ENCODE measurements around the gene ACAD8. TPM values are rescaled to one million over a fixed set of nuclear protein-coding genes. Genes with fewer than 3 reads are reported as not detected.

The ACAD8 gene
- total and polyA plus RNA-seq, 12 donors: 21.6 to 52.2 (median 38.7) TPM

- H3K36me3 ChIP-seq: peaks cover 0 to 48% (median 5%) of the 10 kb centered on the region in 9 donors
- intact Hi-C loops (cut with DNase I): no loop called here
- peaks cover 0 to 70% (median 42%) of the 10 kb centered on the region in 9 donors for H3K4me1 ChIP-seq
- no peak overlapping the region for H3K27ac ChIP-seq
- no peak for DNase-seq
- TF ChIP-seq, protein P1, sequence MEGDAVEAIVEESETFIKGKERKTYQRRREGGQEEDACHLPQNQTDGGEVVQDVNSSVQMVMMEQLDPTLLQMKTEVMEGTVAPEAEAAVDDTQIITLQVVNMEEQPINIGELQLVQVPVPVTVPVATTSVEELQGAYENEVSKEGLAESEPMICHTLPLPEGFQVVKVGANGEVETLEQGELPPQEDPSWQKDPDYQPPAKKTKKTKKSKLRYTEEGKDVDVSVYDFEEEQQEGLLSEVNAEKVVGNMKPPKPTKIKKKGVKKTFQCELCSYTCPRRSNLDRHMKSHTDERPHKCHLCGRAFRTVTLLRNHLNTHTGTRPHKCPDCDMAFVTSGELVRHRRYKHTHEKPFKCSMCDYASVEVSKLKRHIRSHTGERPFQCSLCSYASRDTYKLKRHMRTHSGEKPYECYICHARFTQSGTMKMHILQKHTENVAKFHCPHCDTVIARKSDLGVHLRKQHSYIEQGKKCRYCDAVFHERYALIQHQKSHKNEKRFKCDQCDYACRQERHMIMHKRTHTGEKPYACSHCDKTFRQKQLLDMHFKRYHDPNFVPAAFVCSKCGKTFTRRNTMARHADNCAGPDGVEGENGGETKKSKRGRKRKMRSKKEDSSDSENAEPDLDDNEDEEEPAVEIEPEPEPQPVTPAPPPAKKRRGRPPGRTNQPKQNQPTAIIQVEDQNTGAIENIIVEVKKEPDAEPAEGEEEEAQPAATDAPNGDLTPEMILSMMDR (IDR thresholded peaks at IDR 0.05): no peak
- 60 to 64% methylated on average over 4 of the region's 4 CpGs for WGBS, 2 donors
- H3K9me3 ChIP-seq: no peaks in the 10 kb centered on the region
- no peak for ATAC-seq
- no peaks in the 10 kb centered on the region for H3K27me3 ChIP-seq
- H3K4me3 ChIP-seq: no peak overlapping the region
Measured at GRCh38 chr11:134233729-134234179, 19.6 kb upstream of the ACAD8 start.

- no peaks in the 10 kb centered on the region for H3K9me3 ChIP-seq
- 54 to 71% methylated on average over 3 of the region's 3 CpGs for WGBS, 2 donors
- DNase-seq: peak in 1 of 2 donors; percentile 28
- TF ChIP-seq, protein P1 (IDR thresholded peaks at IDR 0.05): no peak
- H3K27me3 ChIP-seq: no peaks in the 10 kb centered on the region
- H3K4me1 ChIP-seq: peaks cover 0 to 56% (median 26%) of the 10 kb centered on the region in 9 donors
- intact Hi-C loops (cut with DNase I): no loop called here
- H3K36me3 ChIP-seq: peaks cover 0 to 61% (median 14%) of the 10 kb centered on the region in 9 donors
- no peak overlapping the region for H3K4me3 ChIP-seq
- ATAC-seq: peak in 6 of 8 donors; percentile 60 to 69 (median 64)
- peak overlapping the region in 2 of 10 donors; percentile 25 to 38 for H3K27ac ChIP-seq
Measured at GRCh38 chr11:134235399-134235798, 18.0 kb upstream of the ACAD8 start.

DNA sequence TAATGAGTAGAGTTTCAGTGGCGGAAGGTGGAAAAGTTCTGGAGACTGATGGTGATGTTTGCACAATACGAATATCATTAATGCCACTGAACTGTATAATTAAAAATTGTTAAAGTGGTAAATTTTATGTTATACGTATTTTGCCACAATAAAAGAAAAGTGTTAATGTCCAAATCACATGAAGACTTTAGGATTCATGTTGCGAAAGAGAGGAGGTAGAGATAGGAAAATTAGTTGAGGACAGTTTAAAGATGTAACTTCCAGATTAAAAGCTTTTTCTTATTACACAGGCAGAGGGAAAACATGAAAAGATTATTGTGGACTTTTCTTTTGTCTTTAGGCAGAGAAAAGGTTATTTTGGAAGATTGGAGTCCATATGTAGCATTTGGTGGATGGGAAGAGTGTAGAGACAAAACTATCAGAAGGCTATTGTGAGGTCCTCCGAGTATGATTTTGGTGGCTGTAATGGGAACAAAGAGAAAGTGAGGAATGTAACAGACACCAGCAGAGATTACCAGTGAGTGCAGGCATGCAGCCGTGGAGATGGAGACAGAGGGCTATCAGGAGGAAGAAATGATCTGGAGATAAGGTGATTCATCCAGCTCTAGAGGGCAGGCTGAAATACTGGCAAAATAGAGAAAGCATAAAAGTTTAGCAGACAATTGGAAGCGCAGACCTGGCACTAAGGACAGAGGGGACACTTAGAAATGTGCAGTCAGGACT is 16.4 kb upstream of the ACAD8 start:
- ATAC-seq (no peak), DNase-seq (no peak)
- no peak overlapping the region for H3K4me3 ChIP-seq
- TF ChIP-seq, protein P1 (IDR thresholded peaks at IDR 0.05): no peak
- peaks cover 0 to 40% (median 11%) of the 10 kb centered on the region in 9 donors for H3K4me1 ChIP-seq
- intact Hi-C loops (cut with DNase I): no loop called here
- H3K27ac ChIP-seq: no peak overlapping the region
- no peaks in the 10 kb centered on the region for H3K27me3 ChIP-seq
- peaks cover 0 to 73% (median 25%) of the 10 kb centered on the region in 9 donors for H3K36me3 ChIP-seq
- H3K9me3 ChIP-seq: no peaks in the 10 kb centered on the region
- 83 to 91% methylated on average over 7 of the region's 7 CpGs for WGBS, 2 donors

GRCh38 chr11:134237557-134237922 is 15.8 kb upstream of the ACAD8 start:
- WGBS, 2 donors: 80 to 84% methylated on average over 11 of the region's 11 CpGs
- Histone ChIP-seq H3K4me1 (peaks cover 0 to 35% (median 7%) of the 10 kb centered on the region in 9 donors), H3K9me3 (no peaks in the 10 kb centered on the region), H3K27me3 (no peaks in the 10 kb centered on the region), H3K4me3 (no peak overlapping the region), H3K36me3 (peaks cover 0 to 79% (median 30%) of the 10 kb centered on the region in 9 donors), H3K27ac (no peak overlapping the region)
- ATAC-seq (no peak), DNase-seq (no peak)
- TF ChIP-seq, protein P1 (IDR thresholded peaks at IDR 0.05): no peak
- intact Hi-C loops (cut with DNase I): no loop called here
